Measurements from ENCODE around the gene ATCAY. TPM values are rescaled to one million over a fixed set of nuclear protein-coding genes. Genes with fewer than 3 reads are reported as not detected.

The ATCAY gene
- total and polyA plus RNA-seq, 4 donors, result not detected

- Histone ChIP-seq H3K27ac (ENCODE audit: low read depth in 1 of 2, low read length in 2 of 2) (peak overlapping the region; percentile 92 to 94), H3K27me3 (ENCODE audit: control insufficient read depth in 1 of 2, insufficient read depth in 2 of 2, low read length in 1 of 2) (no peaks in the 10 kb centered on the region), H3K4me1 (ENCODE audit: control insufficient read depth in 1 of 2, insufficient read depth in 2 of 2, low read length in 2 of 2) (no peaks in the 10 kb centered on the region), H3K9me3 (ENCODE audit: control insufficient read depth, low read length) (no peaks in the 10 kb centered on the region), H3K36me3 (ENCODE audit: control insufficient read depth in 1 of 2, insufficient read depth in 2 of 2, low read length in 1 of 2) (peaks cover 0 to under 1% of the 10 kb centered on the region in 2 donors), H3K4me3 (ENCODE audit: low read length in 2 of 2) (peak overlapping the region; percentile 71 to 98)
- 4% methylated on average over 23 of the region's 23 CpGs for WGBS, 2 donors
- intact Hi-C loops (cut with DNase I), result loop anchor here in 1 of 2 donors (2.0 to 5.0 kb wide), 2 partner anchors 37 to 207 kb away; partner anchors contain the start of genes APBA3, MRPL54 and PIAS4
- ATAC-seq (ENCODE audit: low FRiP score), result no peak
- peak in 1 of 2 donors; percentile 75 for DNase-seq
These were observed 89.2 kb downstream of the ATCAY start for GRCh38 chr19:3969435-3970312.

DNA sequence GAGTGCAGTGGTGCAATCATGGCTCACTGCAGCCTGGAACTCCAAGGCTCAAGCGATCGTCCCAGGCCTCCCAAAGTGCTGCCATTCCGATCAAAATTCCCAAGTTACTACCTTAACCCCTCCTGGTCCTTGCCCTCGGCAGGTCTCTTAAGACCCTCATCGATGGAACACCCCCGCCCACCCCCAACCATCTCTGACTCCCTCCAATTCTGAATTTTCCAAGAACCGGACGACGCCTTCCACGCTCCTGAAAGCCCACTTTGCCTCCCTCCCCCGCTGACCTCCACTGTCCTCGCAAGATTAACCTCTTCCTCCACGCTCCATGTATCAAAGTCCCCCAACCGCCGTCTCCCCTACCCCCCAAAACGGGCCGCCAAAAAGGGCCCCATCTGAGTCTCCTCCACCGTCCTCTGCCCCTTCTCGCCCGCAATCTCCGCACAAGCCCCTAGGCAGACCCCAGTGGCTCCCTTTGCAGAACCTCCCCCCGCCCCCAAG is 89.9 kb downstream of the ATCAY start:
- ATAC-seq (ENCODE audit: low FRiP score) (no peak), DNase-seq (no peak)
- Histone ChIP-seq H3K27me3 (ENCODE audit: control insufficient read depth in 1 of 2, insufficient read depth in 2 of 2, low read length in 1 of 2) (no peaks in the 10 kb centered on the region), H3K9me3 (ENCODE audit: control insufficient read depth, low read length) (no peaks in the 10 kb centered on the region), H3K4me3 (ENCODE audit: low read length in 2 of 2) (peak overlapping the region; percentile 71 to 98), H3K4me1 (ENCODE audit: control insufficient read depth in 1 of 2, insufficient read depth in 2 of 2, low read length in 2 of 2) (no peaks in the 10 kb centered on the region), H3K36me3 (ENCODE audit: control insufficient read depth in 1 of 2, insufficient read depth in 2 of 2, low read length in 1 of 2) (no peaks in the 10 kb centered on the region), H3K27ac (ENCODE audit: low read depth in 1 of 2, low read length in 2 of 2) (peak overlapping the region; percentile 92 to 94)
- intact Hi-C loops (cut with DNase I), result loop anchor here in 1 of 2 donors (5.0 kb wide), 1 partner anchor 208 kb away; the partner anchor contains the start of genes APBA3 and MRPL54
- WGBS, 2 donors, result 1% methylated on average over 20 to 22 of the region's 22 CpGs

- 1% methylated on average over 65 to 73 of the region's 73 CpGs for WGBS, 2 donors
- Histone ChIP-seq H3K36me3 (ENCODE audit: control insufficient read depth in 1 of 2, insufficient read depth in 2 of 2, low read length in 1 of 2) (no peaks in the 10 kb centered on the region), H3K9me3 (ENCODE audit: control insufficient read depth, low read length) (no peaks in the 10 kb centered on the region), H3K27me3 (ENCODE audit: control insufficient read depth in 1 of 2, insufficient read depth in 2 of 2, low read length in 1 of 2) (no peaks in the 10 kb centered on the region), H3K4me1 (ENCODE audit: control insufficient read depth in 1 of 2, insufficient read depth in 2 of 2, low read length in 2 of 2) (no peaks in the 10 kb centered on the region), H3K4me3 (ENCODE audit: low read length in 2 of 2) (peak within 1 kb of the TSS; percentile 71 to 98), H3K27ac (ENCODE audit: low read depth in 1 of 2, low read length in 2 of 2) (peak within 1 kb of the TSS; percentile 92 to 94)
- ATAC-seq (ENCODE audit: low FRiP score), result peak; percentile 94
- intact Hi-C loops (cut with DNase I), result loop anchor here in 1 of 2 donors (1.0 to 5.0 kb wide), 2 partner anchors 14 to 209 kb away; partner anchors contain the start of genes APBA3, EEF2 and MRPL54
- DNase-seq, result peak; percentile 99
These were observed 90.5 kb downstream of the ATCAY start, which contains the start of gene DAPK3 for GRCh38 chr19:3970808-3971598. Gene DAPK3 (minus strand): TSS chr19:3971099. CDS start chr19:3969735, 1,364 bp downstream.

DNA sequence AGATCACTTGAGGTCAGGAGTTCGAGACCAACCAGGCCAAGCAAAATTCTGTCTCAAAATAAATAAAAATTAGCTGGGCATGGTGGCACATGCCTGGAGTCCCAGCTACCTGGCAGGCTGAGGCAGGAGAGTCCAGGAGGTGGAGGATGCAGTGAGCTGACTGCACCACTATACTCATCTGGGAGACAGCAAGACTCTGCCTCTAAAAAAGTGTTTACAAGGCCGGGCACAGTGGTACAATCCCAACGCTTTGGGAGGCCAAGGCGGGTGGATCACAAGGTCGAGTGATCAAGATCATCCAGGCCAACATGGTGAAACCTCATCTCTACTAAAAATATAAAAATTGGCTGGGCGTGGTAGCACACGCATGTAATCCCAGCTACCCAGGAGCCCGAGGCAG is 94.7 kb downstream of the ATCAY start:
- H3K36me3 ChIP-seq (ENCODE audit: control insufficient read depth in 1 of 2, insufficient read depth in 2 of 2, low read length in 1 of 2), result peaks cover 7 to 30% of the 10 kb centered on the region in 2 donors

GRCh38 chr19:3975637-3976087 is 95.2 kb downstream of the ATCAY start:
- ATAC-seq (ENCODE audit: low FRiP score) (no peak), DNase-seq (no peak)
- intact Hi-C loops (cut with DNase I), result no loop called here
- 81 to 84% methylated on average over 14 of the region's 14 CpGs for WGBS, 2 donors
- Histone ChIP-seq H3K36me3 (ENCODE audit: control insufficient read depth in 1 of 2, insufficient read depth in 2 of 2, low read length in 1 of 2) (peaks cover 9 to 32% of the 10 kb centered on the region in 2 donors), H3K4me1 (ENCODE audit: control insufficient read depth in 1 of 2, insufficient read depth in 2 of 2, low read length in 2 of 2) (no peaks in the 10 kb centered on the region), H3K27me3 (ENCODE audit: control insufficient read depth in 1 of 2, insufficient read depth in 2 of 2, low read length in 1 of 2) (no peaks in the 10 kb centered on the region), H3K27ac (ENCODE audit: low read depth in 1 of 2, low read length in 2 of 2) (no peak overlapping the region), H3K9me3 (ENCODE audit: control insufficient read depth, low read length) (no peaks in the 10 kb centered on the region), H3K4me3 (ENCODE audit: low read length in 2 of 2) (no peak overlapping the region)

More for the DNA sequence above, 94.7 kb downstream of the ATCAY start:
- no peaks in the 10 kb centered on the region for H3K9me3 ChIP-seq (ENCODE audit: control insufficient read depth, low read length)
- H3K27me3 ChIP-seq (ENCODE audit: control insufficient read depth in 1 of 2, insufficient read depth in 2 of 2, low read length in 1 of 2), result no peaks in the 10 kb centered on the region
- DNase-seq (no peak), ATAC-seq (ENCODE audit: low FRiP score) (no peak)
- H3K27ac ChIP-seq (ENCODE audit: low read depth in 1 of 2, low read length in 2 of 2), result no peak overlapping the region
- intact Hi-C loops (cut with DNase I), result no loop called here
- WGBS, 2 donors, result 83 to 84% methylated on average over 8 of the region's 8 CpGs
- H3K4me3 ChIP-seq (ENCODE audit: low read length in 2 of 2), result no peak overlapping the region
- no peaks in the 10 kb centered on the region for H3K4me1 ChIP-seq (ENCODE audit: control insufficient read depth in 1 of 2, insufficient read depth in 2 of 2, low read length in 2 of 2)

- ATAC-seq (ENCODE audit: low FRiP score) (no peak), DNase-seq (no peak)
- intact Hi-C loops (cut with DNase I), result no loop called here
- Histone ChIP-seq H3K9me3 (ENCODE audit: control insufficient read depth, low read length) (no peaks in the 10 kb centered on the region), H3K27ac (ENCODE audit: low read depth in 1 of 2, low read length in 2 of 2) (no peak overlapping the region), H3K27me3 (ENCODE audit: control insufficient read depth in 1 of 2, insufficient read depth in 2 of 2, low read length in 1 of 2) (no peaks in the 10 kb centered on the region), H3K4me1 (ENCODE audit: control insufficient read depth in 1 of 2, insufficient read depth in 2 of 2, low read length in 2 of 2) (no peaks in the 10 kb centered on the region), H3K36me3 (ENCODE audit: control insufficient read depth in 1 of 2, insufficient read depth in 2 of 2, low read length in 1 of 2) (peaks cover 14 to 40% of the 10 kb centered on the region in 2 donors), H3K4me3 (ENCODE audit: low read length in 2 of 2) (no peak overlapping the region)
- WGBS, 2 donors, result 86 to 90% methylated on average over 29 of the region's 29 CpGs
These were observed 96.2 kb downstream of the ATCAY start for GRCh38 chr19:3976495-3977241.

Measured in aorta (tissue), 5 donors.